Upper lobe of left lung (tissue), 6 donors: ENCODE data around the gene TTC17. TPM values are rescaled to one million over a fixed set of nuclear protein-coding genes. Genes with fewer than 3 reads are reported as not detected.
A peak's percentile ranks its signal among the peaks of the same experiment; 100 is the strongest.

Experiments used
- ATAC-seq, 2 donors: fragments of 200-7000 bp; cut with Tn5 transposase; one replicate each; pipeline ENCODE4 v1.9.1; 2022; ENCODE audit warnings: mild to moderate bottlenecking in 2 of 2, moderate library complexity in 2 of 2; ENCODE audit not compliant: low FRiP score in 2 of 2
- DNase-seq, 2 donors: peaks; one replicate each; pipeline ENCODE4 v3.0.0-alpha.2; 2019 to 2020
- H3K27ac ChIP-seq, 4 donors: fragments of 200-600 bp; sonication (generic); one replicate each; pipeline ENCODE4 v1.5.1; 2016 to 2019
- H3K27me3 ChIP-seq, 4 donors: fragments of 200-600 bp; sonication (generic); one replicate each; pipeline ENCODE4 v1.5.1; 2017 to 2019
- H3K36me3 ChIP-seq, 4 donors: fragments of 200-600 bp; sonication (generic); one replicate each; pipeline ENCODE4 v1.5.1; 2016 to 2019
- H3K4me1 ChIP-seq, 4 donors: fragments of 200-600 bp; sonication (generic); one replicate each; pipeline ENCODE4 v1.5.1; 2018 to 2019
- H3K4me3 ChIP-seq, 4 donors: fragments of 200-600 bp; sonication (generic); one replicate each; pipeline ENCODE4 v1.5.1; 2017 to 2019; ENCODE audit warnings: mild to moderate bottlenecking in 2 of 4, moderate library complexity in 1 of 4
- H3K9me3 ChIP-seq, 4 donors: fragments of 200-600 bp; sonication (generic); one replicate each; pipeline ENCODE4 v1.5.1; 2018 to 2019
- CTCF ChIP-seq, 6 experiments: fragments of 450-650 bp in 4 of 6; fragments of 200-600 bp in 2 of 6; sonication (generic) in 2 of 6; IDR thresholded peaks; one replicate each; pipeline ENCODE4 v1.5.1; 2016 to 2019; ENCODE audit warnings: antibody characterized with exemption in 6 of 6
- EP300 ChIP-seq, 4 donors: sonication (generic); formaldehyde crosslinking; IDR thresholded peaks; one replicate each; pipeline ENCODE4 v1.5.1; 2017; ENCODE audit warnings: antibody characterized with exemption in 4 of 4, control low read depth in 2 of 4
- POLR2A ChIP-seq, 4 donors: fragments of 450-650 bp; IDR thresholded peaks; one replicate each; pipeline ENCODE4 v1.5.1; 2016 to 2017; ENCODE audit warnings: antibody characterized with exemption in 4 of 4, mild to moderate bottlenecking in 2 of 4
- POLR2AphosphoS5 ChIP-seq, 2 donors: sonication (generic); formaldehyde crosslinking; IDR thresholded peaks; one replicate each; pipeline ENCODE4 v1.5.1; 2017; ENCODE audit warnings: antibody characterized with exemption in 2 of 2
- WGBS, 2 donors: methylation state at CpG; one replicate each; pipeline ENCODE4 v1.1.5; 2017 to 2018; 5-methylcytosine and 5-hydroxymethylcytosine counted together
- total RNA-seq, 6 donors: library from RNA; depleted of rRNA in 4 of 6; stranded (reverse); fragments of >200 nt in 4 of 6; gene quantifications; one replicate each; pipeline versions ENCODE4 v1.1.0 to v1.2.1, GENCODE V29; 2016 to 2021
- donor health status: DM: no; HTN: no; CAD: no; lungs with moderate emphysema.
- donor health status: DM: no; HTN: yes; CAD: no; lungs with severe emphysema.

The TTC17 gene
- total RNA-seq, 6 donors from 2014 or later = 61.2 to 313 (median 126) TPM

GRCh38 chr11:43392713-43393112 is 34.0 kb downstream of the TTC17 start:
- Histone ChIP-seq H3K36me3 (peaks cover 3 to 70% (median 30%) of the 10 kb centered on the region in 4 donors), H3K27ac (no peak overlapping the region), H3K9me3 (no peaks in the 10 kb centered on the region), H3K4me3 (no peak overlapping the region), H3K27me3 (no peaks in the 10 kb centered on the region), H3K4me1 (peaks cover 0 to 5% (median 0%) of the 10 kb centered on the region in 4 donors)
- WGBS, 2 donors = 95 to 98% methylated on average over 5 of the region's 5 CpGs
- ATAC-seq (no peak), DNase-seq (no peak)
- TF ChIP-seq POLR2AphosphoS5 (IDR thresholded peaks at IDR 0.05) = no peak
- no peak for TF ChIP-seq EP300 (IDR thresholded peaks at IDR 0.05)
- no peak for TF ChIP-seq POLR2A (IDR thresholded peaks at IDR 0.05)
- no peak for TF ChIP-seq CTCF (IDR thresholded peaks at IDR 0.05)

GRCh38 chr11:43393765-43394355 is 35.1 kb downstream of the TTC17 start:
- no peak overlapping the region for H3K27ac ChIP-seq
- H3K4me3 ChIP-seq = no peak overlapping the region
- H3K27me3 ChIP-seq = no peaks in the 10 kb centered on the region
- TF ChIP-seq EP300 (IDR thresholded peaks at IDR 0.05) (no peak), CTCF (IDR thresholded peaks at IDR 0.05) (no peak), POLR2AphosphoS5 (IDR thresholded peaks at IDR 0.05) (no peak), POLR2A (IDR thresholded peaks at IDR 0.05) (no peak)
- 65 to 74% methylated on average over 2 of the region's 2 CpGs for WGBS, 2 donors
- H3K4me1 ChIP-seq = peaks cover 0 to 5% (median 0%) of the 10 kb centered on the region in 4 donors
- no peaks in the 10 kb centered on the region for H3K9me3 ChIP-seq
- ATAC-seq (no peak), DNase-seq (no peak)
- H3K36me3 ChIP-seq = peaks cover 3 to 81% (median 33%) of the 10 kb centered on the region in 4 donors

GRCh38 chr11:43396617-43397016 is 37.9 kb downstream of the TTC17 start:
- no peak for DNase-seq
- 58 to 76% methylated on average over 3 of the region's 3 CpGs for WGBS, 2 donors

GRCh38 chr11:43397251-43397650 is 38.5 kb downstream of the TTC17 start:
- H3K27ac ChIP-seq = no peak overlapping the region
- 87 to 96% methylated on average over 3 of the region's 3 CpGs for WGBS, 2 donors
- TF ChIP-seq EP300 (IDR thresholded peaks at IDR 0.05) (no peak), POLR2A (IDR thresholded peaks at IDR 0.05) (no peak), CTCF (IDR thresholded peaks at IDR 0.05) (no peak), POLR2AphosphoS5 (IDR thresholded peaks at IDR 0.05) (no peak)
- H3K27me3 ChIP-seq = no peaks in the 10 kb centered on the region
- H3K36me3 ChIP-seq = peaks cover 0 to 82% (median 41%) of the 10 kb centered on the region in 4 donors
- peaks cover 0 to 5% (median 0%) of the 10 kb centered on the region in 4 donors for H3K4me1 ChIP-seq
- DNase-seq (no peak), ATAC-seq (no peak)
- H3K9me3 ChIP-seq = no peaks in the 10 kb centered on the region
- H3K4me3 ChIP-seq = no peak overlapping the region

More at GRCh38 chr11:43396617-43397016, 37.9 kb downstream of the TTC17 start:
- TF ChIP-seq EP300 (IDR thresholded peaks at IDR 0.05) = no peak
- no peak for TF ChIP-seq CTCF (IDR thresholded peaks at IDR 0.05)
- TF ChIP-seq POLR2A (IDR thresholded peaks at IDR 0.05) = no peak
- TF ChIP-seq POLR2AphosphoS5 (IDR thresholded peaks at IDR 0.05) = no peak
- peak in 1 of 2 donors; percentile 75 for ATAC-seq
- Histone ChIP-seq H3K4me3 (no peak overlapping the region), H3K27me3 (no peaks in the 10 kb centered on the region), H3K27ac (no peak overlapping the region), H3K4me1 (peaks cover 0 to 5% (median 0%) of the 10 kb centered on the region in 4 donors), H3K9me3 (no peaks in the 10 kb centered on the region), H3K36me3 (peaks cover 3 to 82% (median 40%) of the 10 kb centered on the region in 4 donors)
